SU-DHL-6 (cell line): ENCODE measurements around the gene ARRDC1.

Experiments used
- CTCF ChIP-seq: fragments of 200-600 bp; sonication (generic); IDR thresholded peaks from one replicate; pipeline ENCODE4 v1.5.1; 2017; ENCODE audit warnings: antibody characterized with exemption, mild to moderate bottlenecking, low read length, moderate library complexity; ENCODE audit not compliant: insufficient read depth, poor library complexity, severe bottlenecking
- EZH2phosphoT487 ChIP-seq: fragments of 200-600 bp; sonication (generic), shearing (Covaris generic); conservative IDR thresholded peaks from 2 replicates; pipeline ENCODE4 v1.6.1; 2018; ENCODE audit warnings: mild to moderate bottlenecking, antibody characterized with exemption, low read length, moderate library complexity, mixed read lengths

GRCh38 chr9:137656416-137656815 is 50.9 kb downstream of the ARRDC1 start:
- TF ChIP-seq CTCF (no peak), EZH2phosphoT487 (no peak)
